ENCODE data around the gene ZNF853.

- TF ChIP-seq, protein P1, sequence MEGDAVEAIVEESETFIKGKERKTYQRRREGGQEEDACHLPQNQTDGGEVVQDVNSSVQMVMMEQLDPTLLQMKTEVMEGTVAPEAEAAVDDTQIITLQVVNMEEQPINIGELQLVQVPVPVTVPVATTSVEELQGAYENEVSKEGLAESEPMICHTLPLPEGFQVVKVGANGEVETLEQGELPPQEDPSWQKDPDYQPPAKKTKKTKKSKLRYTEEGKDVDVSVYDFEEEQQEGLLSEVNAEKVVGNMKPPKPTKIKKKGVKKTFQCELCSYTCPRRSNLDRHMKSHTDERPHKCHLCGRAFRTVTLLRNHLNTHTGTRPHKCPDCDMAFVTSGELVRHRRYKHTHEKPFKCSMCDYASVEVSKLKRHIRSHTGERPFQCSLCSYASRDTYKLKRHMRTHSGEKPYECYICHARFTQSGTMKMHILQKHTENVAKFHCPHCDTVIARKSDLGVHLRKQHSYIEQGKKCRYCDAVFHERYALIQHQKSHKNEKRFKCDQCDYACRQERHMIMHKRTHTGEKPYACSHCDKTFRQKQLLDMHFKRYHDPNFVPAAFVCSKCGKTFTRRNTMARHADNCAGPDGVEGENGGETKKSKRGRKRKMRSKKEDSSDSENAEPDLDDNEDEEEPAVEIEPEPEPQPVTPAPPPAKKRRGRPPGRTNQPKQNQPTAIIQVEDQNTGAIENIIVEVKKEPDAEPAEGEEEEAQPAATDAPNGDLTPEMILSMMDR (IDR thresholded peaks at IDR 0.05), result no peak
- TF ChIP-seq EZH2 (IDR thresholded peaks at IDR 0.05; ENCODE audit: borderline replicate concordance, insufficient read depth, low read depth, low read length, poor library complexity, severe bottlenecking), result no peak
These were observed 23.6 kb downstream of the ZNF853 start for GRCh38 chr7:6639032-6639431.

Data from B cell (primary cell).